Suprapubic skin (tissue), 4 donors: ENCODE measurements around the gene NUDT12. TPM values are rescaled to one million over a fixed set of nuclear protein-coding genes. Genes with fewer than 3 reads are reported as not detected.

Experiments
- DNase-seq, 2 donors: peaks; one replicate each; pipeline ENCODE4 v3.0.0-alpha.2; 2019; ENCODE audit warnings: low spot score in 2 of 2
- H3K27ac ChIP-seq: fragments of 200-600 bp; sonication (generic); one replicate; pipeline ENCODE4 v1.5.1; 2019
- H3K27me3 ChIP-seq: fragments of 200-600 bp; sonication (generic); one replicate; pipeline ENCODE4 v1.5.1; 2019
- H3K36me3 ChIP-seq: fragments of 200-600 bp; sonication (generic); one replicate; pipeline ENCODE4 v1.5.1; 2019
- H3K4me1 ChIP-seq: fragments of 200-600 bp; sonication (generic); one replicate; pipeline ENCODE4 v1.5.1; 2019
- H3K4me3 ChIP-seq: fragments of 200-600 bp; sonication (generic); one replicate; pipeline ENCODE4 v1.5.1; 2019; ENCODE audit warnings: mild to moderate bottlenecking
- H3K9me3 ChIP-seq: fragments of 200-600 bp; sonication (generic); one replicate; pipeline ENCODE4 v1.5.1; 2019
- EP300 ChIP-seq: sonication (generic); formaldehyde crosslinking; IDR thresholded peaks from one replicate; pipeline ENCODE4 v1.6.1; 2017; ENCODE audit warnings: antibody characterized with exemption
- POLR2A ChIP-seq, 2 donors: fragments of 450-650 bp; IDR thresholded peaks; one replicate each; pipeline ENCODE4 v1.6.1; 2017; ENCODE audit warnings: antibody characterized with exemption in 2 of 2, mild to moderate bottlenecking in 2 of 2, moderate library complexity in 2 of 2
- POLR2AphosphoS5 ChIP-seq, 3 donors: sonication (generic); formaldehyde crosslinking; IDR thresholded peaks; one replicate each; pipeline ENCODE4 v1.6.1; 2017; ENCODE audit warnings: antibody characterized with exemption in 3 of 3
- WGBS: methylation state at CpG from one replicate; pipeline ENCODE4 v1.1.5; 2018; 5-methylcytosine and 5-hydroxymethylcytosine counted together
- total RNA-seq, 4 donors: library from RNA; depleted of rRNA; stranded (reverse); fragments of >200 nt; gene quantifications; one replicate each; pipeline ENCODE4 v1.1.0, GENCODE V29; 2016
- TF ChIP-seq, protein P1 (sequence below), 2 donors: fragments of 200-600 bp in 1 of 2; fragments of 450-650 bp in 1 of 2; sonication (generic) in 1 of 2; IDR thresholded peaks; one replicate each; pipeline ENCODE4 v1.5.1; 2016 to 2019; ENCODE audit warnings: antibody characterized with exemption in 2 of 2, mild to moderate bottlenecking in 1 of 2, moderate library complexity in 1 of 2

NUDT12 gene
- total RNA-seq, 4 donors from 2014 or later, result 8.4 to 25.8 (median 12.6) TPM

DNA sequence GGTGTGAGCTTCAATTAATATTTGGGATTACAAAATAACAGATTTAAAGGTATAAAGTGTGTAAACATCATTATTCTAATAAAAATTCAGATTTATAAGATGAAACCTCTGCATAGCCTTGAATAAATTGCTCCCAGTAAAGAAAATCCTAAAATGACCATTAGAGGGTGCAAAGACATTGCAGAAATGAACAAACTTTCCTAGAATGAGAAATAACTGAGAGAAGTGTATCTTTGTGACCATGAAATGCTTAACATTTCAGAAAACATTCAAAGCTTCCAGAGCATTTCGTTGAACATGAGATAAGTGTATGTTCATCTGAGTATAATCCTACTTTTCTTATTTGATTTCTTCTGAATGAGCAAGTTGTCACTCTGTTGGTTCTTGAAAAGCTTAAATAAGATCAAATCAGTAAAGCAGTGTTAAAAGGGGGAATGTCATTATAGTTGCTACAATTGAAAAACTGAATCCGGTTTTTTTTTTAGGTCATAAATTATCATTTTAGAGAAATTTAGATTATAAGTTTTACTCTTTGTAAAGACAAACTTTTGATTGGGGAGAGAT is 24.7 kb upstream of the NUDT12 start:
- TF ChIP-seq POLR2AphosphoS5 (IDR thresholded peaks at IDR 0.05) (no peak), POLR2A (IDR thresholded peaks at IDR 0.05) (no peak), EP300 (no peak)
- TF ChIP-seq, protein P1, sequence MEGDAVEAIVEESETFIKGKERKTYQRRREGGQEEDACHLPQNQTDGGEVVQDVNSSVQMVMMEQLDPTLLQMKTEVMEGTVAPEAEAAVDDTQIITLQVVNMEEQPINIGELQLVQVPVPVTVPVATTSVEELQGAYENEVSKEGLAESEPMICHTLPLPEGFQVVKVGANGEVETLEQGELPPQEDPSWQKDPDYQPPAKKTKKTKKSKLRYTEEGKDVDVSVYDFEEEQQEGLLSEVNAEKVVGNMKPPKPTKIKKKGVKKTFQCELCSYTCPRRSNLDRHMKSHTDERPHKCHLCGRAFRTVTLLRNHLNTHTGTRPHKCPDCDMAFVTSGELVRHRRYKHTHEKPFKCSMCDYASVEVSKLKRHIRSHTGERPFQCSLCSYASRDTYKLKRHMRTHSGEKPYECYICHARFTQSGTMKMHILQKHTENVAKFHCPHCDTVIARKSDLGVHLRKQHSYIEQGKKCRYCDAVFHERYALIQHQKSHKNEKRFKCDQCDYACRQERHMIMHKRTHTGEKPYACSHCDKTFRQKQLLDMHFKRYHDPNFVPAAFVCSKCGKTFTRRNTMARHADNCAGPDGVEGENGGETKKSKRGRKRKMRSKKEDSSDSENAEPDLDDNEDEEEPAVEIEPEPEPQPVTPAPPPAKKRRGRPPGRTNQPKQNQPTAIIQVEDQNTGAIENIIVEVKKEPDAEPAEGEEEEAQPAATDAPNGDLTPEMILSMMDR (IDR thresholded peaks at IDR 0.05), result no peak
- Histone ChIP-seq H3K4me1 (no peaks in the 10 kb centered on the region), H3K27ac (no peak overlapping the region), H3K36me3 (no peaks in the 10 kb centered on the region), H3K9me3 (no peaks in the 10 kb centered on the region), H3K4me3 (no peak overlapping the region), H3K27me3 (no peaks in the 10 kb centered on the region)
- DNase-seq, result no peak
- 30% methylated on average over 2 of the region's 2 CpGs for WGBS

DNA sequence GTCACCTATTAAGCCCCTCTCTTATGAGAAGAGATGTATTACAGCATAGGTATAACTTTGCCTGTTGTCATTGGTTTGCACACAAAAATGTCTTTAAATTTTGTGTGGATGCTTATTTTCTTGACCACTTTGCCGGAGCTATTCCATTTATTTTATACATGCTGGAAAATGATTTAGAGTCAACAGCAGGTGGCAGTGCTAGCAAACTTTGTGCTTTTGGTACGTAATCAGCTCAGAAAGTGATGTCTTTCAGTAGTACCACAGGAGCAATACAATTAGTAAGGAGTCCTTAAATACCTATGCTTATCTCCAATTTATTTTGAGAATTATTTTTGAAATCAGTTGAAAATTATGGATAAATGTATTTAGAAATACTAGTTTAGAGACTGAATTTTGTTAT is 19.8 kb upstream of the NUDT12 start:
- H3K27me3 ChIP-seq, result no peaks in the 10 kb centered on the region
- H3K4me1 ChIP-seq, result no peaks in the 10 kb centered on the region
- H3K9me3 ChIP-seq, result no peaks in the 10 kb centered on the region
- no peak overlapping the region for H3K27ac ChIP-seq
- H3K4me3 ChIP-seq, result no peak overlapping the region
- TF ChIP-seq, protein P1 (IDR thresholded peaks at IDR 0.05), result peak in 1 of 2 donors; percentile 25
- TF ChIP-seq EP300, result no peak
- 17% methylated on average over 2 of the region's 2 CpGs for WGBS
- H3K36me3 ChIP-seq, result no peaks in the 10 kb centered on the region
- DNase-seq, result no peak

- no peak for DNase-seq
- WGBS, result 71% methylated on average over 3 of the region's 3 CpGs
Observed at GRCh38 chr5:103573411-103573810, 10.8 kb upstream of the NUDT12 start.

GRCh38 chr5:103572454-103572853 is 9.9 kb upstream of the NUDT12 start:
- no peaks in the 10 kb centered on the region for H3K4me1 ChIP-seq
- no peaks in the 10 kb centered on the region for H3K9me3 ChIP-seq
- H3K4me3 ChIP-seq, result no peak overlapping the region
- DNase-seq, result no peak
- no peak overlapping the region for H3K27ac ChIP-seq
- no peaks in the 10 kb centered on the region for H3K27me3 ChIP-seq
- no peaks in the 10 kb centered on the region for H3K36me3 ChIP-seq
- 83% methylated on average over 5 of the region's 5 CpGs for WGBS
- no peak for TF ChIP-seq POLR2AphosphoS5 (IDR thresholded peaks at IDR 0.05)
- TF ChIP-seq EP300, result no peak
- TF ChIP-seq POLR2A (IDR thresholded peaks at IDR 0.05), result no peak
- TF ChIP-seq, protein P1 (IDR thresholded peaks at IDR 0.05), result no peak

More at GRCh38 chr5:103573411-103573810, 10.8 kb upstream of the NUDT12 start:
- Histone ChIP-seq H3K9me3 (no peaks in the 10 kb centered on the region), H3K36me3 (no peaks in the 10 kb centered on the region), H3K4me1 (no peaks in the 10 kb centered on the region), H3K4me3 (no peak overlapping the region), H3K27ac (no peak overlapping the region), H3K27me3 (no peaks in the 10 kb centered on the region)
- TF ChIP-seq, protein P1 (IDR thresholded peaks at IDR 0.05), result no peak
- no peak for TF ChIP-seq POLR2AphosphoS5 (IDR thresholded peaks at IDR 0.05)
- no peak for TF ChIP-seq POLR2A (IDR thresholded peaks at IDR 0.05)
- no peak for TF ChIP-seq EP300

- TF ChIP-seq, protein P1 (IDR thresholded peaks at IDR 0.05), result no peak
- no peak for TF ChIP-seq POLR2AphosphoS5 (IDR thresholded peaks at IDR 0.05)
- no peak for TF ChIP-seq POLR2A (IDR thresholded peaks at IDR 0.05)
- no peak for TF ChIP-seq EP300
- Histone ChIP-seq H3K27ac (no peak overlapping the region), H3K27me3 (no peaks in the 10 kb centered on the region), H3K36me3 (no peaks in the 10 kb centered on the region), H3K4me3 (no peak overlapping the region), H3K4me1 (no peaks in the 10 kb centered on the region), H3K9me3 (no peaks in the 10 kb centered on the region)
- WGBS, result 95% methylated on average over 13 of the region's 13 CpGs
- no peak for DNase-seq
Observed at GRCh38 chr5:103571730-103572129, 9.1 kb upstream of the NUDT12 start.
